Measurements from ENCODE around the gene ADARB2.

DNA sequence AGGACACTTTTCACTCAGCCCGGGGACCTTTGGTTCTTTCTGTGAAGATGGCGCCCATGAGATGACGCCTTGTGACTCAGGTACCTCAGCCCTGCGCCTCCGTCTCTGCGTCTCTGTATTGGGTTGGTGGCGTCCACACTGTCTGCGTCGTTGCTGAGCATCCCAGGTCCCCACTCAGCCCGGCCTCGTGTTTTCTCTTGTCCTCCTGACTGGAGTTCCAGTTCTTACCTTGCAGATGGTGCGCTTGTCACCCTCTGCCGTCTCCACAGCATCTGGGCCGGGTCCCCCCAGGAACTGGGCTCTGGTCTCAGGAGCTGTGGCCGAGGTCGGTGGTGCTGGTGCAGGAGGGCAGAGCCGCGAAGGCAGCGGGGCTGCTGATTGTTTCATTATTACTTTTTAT, 530.7 kb downstream of the ADARB2 start:
- no peak for TF ChIP-seq CTCF (IDR thresholded peaks at IDR 0.05; ENCODE audit: poor library complexity)
- TF ChIP-seq EZH2phosphoT487 (IDR thresholded peaks at IDR 0.05; ENCODE audit: low read depth, severe bottlenecking, unreplicated experiment): no peak

All from hepatocyte (in vitro differentiated cells).